NT2/D1 (cell line): Measurements from ENCODE around the gene ASIC1.
A peak's percentile ranks its signal among the peaks of the same experiment; 100 is the strongest.

Source experiments
- DNase-seq: peaks from one replicate; pipeline ENCODE4 v3.0.0-alpha.2; 2011; ENCODE audit warnings: low read depth, low spot score
- H3K27me3 ChIP-seq: 2 replicates; pipeline ENCODE4 v1.6.0; 2011; ENCODE audit warnings: mild to moderate bottlenecking; ENCODE audit not compliant: insufficient read length, insufficient read depth
- H3K36me3 ChIP-seq: 2 replicates; pipeline ENCODE4 v1.6.1; 2011; ENCODE audit warnings: mild to moderate bottlenecking, low read length, mixed read lengths; ENCODE audit not compliant: insufficient read depth, insufficient read length
- H3K4me1 ChIP-seq: 2 replicates; pipeline ENCODE4 v1.5.1; 2011; ENCODE audit not compliant: insufficient read depth, insufficient read length
- H3K4me3 ChIP-seq: 2 replicates; pipeline ENCODE4 v1.5.1; 2011; ENCODE audit warnings: low read depth; ENCODE audit not compliant: insufficient read length
- H3K9ac ChIP-seq: 2 replicates; pipeline ENCODE4 v1.6.0; 2011; ENCODE audit warnings: low read depth; ENCODE audit not compliant: insufficient read length
- H3K9me3 ChIP-seq: 2 replicates; pipeline ENCODE4 v1.5.1; 2011; ENCODE audit warnings: mild to moderate bottlenecking, low read length; ENCODE audit not compliant: insufficient read depth
- SUZ12 ChIP-seq: IDR thresholded peaks from 2 replicates; pipeline ENCODE4 v1.6.1; 2011; ENCODE audit not compliant: insufficient read length, insufficient read depth; ENCODE audit errors: extremely low read depth
- YY1 ChIP-seq: IDR thresholded peaks from 2 replicates; pipeline ENCODE4 v1.6.1; 2011; ENCODE audit not compliant: insufficient read length, insufficient read depth
- ZNF274 ChIP-seq: IDR thresholded peaks from 2 replicates; pipeline ENCODE4 v1.6.1; 2011; ENCODE audit warnings: mild to moderate bottlenecking, low read depth, low read length

The ASIC1 gene

DNA sequence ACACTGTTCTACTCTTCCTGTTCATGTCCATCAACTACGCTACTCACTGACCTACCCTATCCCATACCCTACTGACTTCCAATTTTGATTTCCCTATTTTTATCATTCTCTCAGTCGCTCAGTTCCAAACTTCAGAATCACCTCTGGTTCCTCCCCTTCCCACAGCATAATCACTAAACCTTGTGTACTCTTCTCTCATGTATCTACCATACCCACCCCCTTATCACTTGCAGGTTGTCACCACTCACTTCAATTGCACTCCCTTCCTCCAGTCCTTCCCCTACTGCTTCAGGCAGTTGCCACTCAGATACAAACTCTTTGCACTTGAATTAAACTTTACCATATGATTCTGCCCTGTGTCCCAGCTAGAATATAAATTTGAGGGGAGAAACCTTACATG is 38.4 kb upstream of the ASIC1 start:
- no peak for TF ChIP-seq ZNF274
- TF ChIP-seq SUZ12 = no peak
- TF ChIP-seq YY1 = no peak
- Histone ChIP-seq H3K4me1 (no peaks in the 10 kb centered on the region), H3K4me3 (no peak overlapping the region), H3K36me3 (peaks cover 47% of the 10 kb centered on the region), H3K9ac (no peak overlapping the region), H3K27me3 (no peaks in the 10 kb centered on the region), H3K9me3 (no peaks in the 10 kb centered on the region)
- DNase-seq = no peak

- no peaks in the 10 kb centered on the region for H3K9me3 ChIP-seq
- H3K36me3 ChIP-seq = peaks cover 41% of the 10 kb centered on the region
- no peaks in the 10 kb centered on the region for H3K27me3 ChIP-seq
- TF ChIP-seq YY1 (no peak), SUZ12 (no peak), ZNF274 (no peak)
- no peaks in the 10 kb centered on the region for H3K4me1 ChIP-seq
- no peak overlapping the region for H3K9ac ChIP-seq
- no peak for DNase-seq
- H3K4me3 ChIP-seq = no peak overlapping the region
Observed at GRCh38 chr12:50019524-50019923, 37.9 kb upstream of the ASIC1 start.

DNA sequence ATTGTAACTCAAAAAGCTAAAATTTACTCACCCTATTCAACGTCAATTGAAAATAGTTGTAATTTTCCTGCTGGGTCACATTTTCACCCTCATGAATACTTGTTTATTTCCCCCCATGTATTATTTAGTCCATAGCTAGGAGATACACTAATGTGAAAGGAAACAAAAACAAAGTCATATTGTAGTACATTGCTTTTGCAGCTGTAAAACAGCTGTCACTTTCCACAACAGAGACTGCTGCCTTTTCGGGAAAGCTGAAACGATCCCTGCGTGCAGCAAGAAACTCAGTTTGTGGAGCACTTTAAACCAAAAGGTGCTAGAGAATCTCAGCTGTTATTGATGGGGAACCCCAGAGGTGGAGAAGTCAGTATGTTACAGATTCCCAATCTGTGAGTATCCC is 36.4 kb upstream of the ASIC1 start:
- DNase-seq = no peak
- no peak for TF ChIP-seq YY1
- no peak for TF ChIP-seq SUZ12
- TF ChIP-seq ZNF274 = no peak
- no peaks in the 10 kb centered on the region for H3K9me3 ChIP-seq
- peaks cover 31% of the 10 kb centered on the region for H3K36me3 ChIP-seq
- no peaks in the 10 kb centered on the region for H3K27me3 ChIP-seq
- H3K9ac ChIP-seq = no peak overlapping the region
- no peak overlapping the region for H3K4me3 ChIP-seq
- H3K4me1 ChIP-seq = no peaks in the 10 kb centered on the region

- Histone ChIP-seq H3K9ac (no peak overlapping the region), H3K27me3 (no peaks in the 10 kb centered on the region), H3K9me3 (no peaks in the 10 kb centered on the region), H3K4me1 (no peaks in the 10 kb centered on the region), H3K4me3 (no peak overlapping the region), H3K36me3 (peaks cover 17% of the 10 kb centered on the region)
- no peak for TF ChIP-seq YY1
- no peak for TF ChIP-seq ZNF274
- no peak for TF ChIP-seq SUZ12
- no peak for DNase-seq
Observed at GRCh38 chr12:50022903-50023302, 34.5 kb upstream of the ASIC1 start.

DNA sequence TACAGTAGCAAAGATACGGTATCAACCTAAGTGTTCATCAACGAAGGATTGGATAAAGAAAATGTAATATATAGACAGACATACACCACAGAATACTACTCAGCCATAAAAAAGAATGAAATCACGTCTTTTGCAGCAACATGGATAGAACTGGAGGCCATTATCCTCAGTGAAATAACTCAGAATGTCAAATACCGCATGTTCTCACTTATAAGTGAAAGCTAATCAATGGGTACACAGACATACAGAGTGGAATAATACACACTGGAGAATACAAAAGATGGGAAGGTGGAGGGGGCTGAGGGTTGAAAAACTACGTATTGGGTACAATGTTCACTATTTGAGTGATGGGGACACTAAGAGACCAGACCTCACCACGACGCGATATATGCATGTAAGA is 33.2 kb upstream of the ASIC1 start:
- H3K4me3 ChIP-seq = peak overlapping the region; percentile 92

GRCh38 chr12:50024805-50025186 is 32.6 kb upstream of the ASIC1 start:
- DNase-seq = no peak
- Histone ChIP-seq H3K36me3 (peaks cover 15% of the 10 kb centered on the region), H3K4me1 (no peaks in the 10 kb centered on the region), H3K4me3 (peak overlapping the region; percentile 92), H3K27me3 (no peaks in the 10 kb centered on the region), H3K9me3 (no peaks in the 10 kb centered on the region), H3K9ac (peak overlapping the region; percentile 92)
- TF ChIP-seq ZNF274 (no peak), SUZ12 (no peak), YY1 (no peak)

More for the DNA sequence above, 33.2 kb upstream of the ASIC1 start:
- H3K9me3 ChIP-seq = no peaks in the 10 kb centered on the region
- H3K36me3 ChIP-seq = peaks cover 17% of the 10 kb centered on the region
- H3K9ac ChIP-seq = peak overlapping the region; percentile 92
- TF ChIP-seq ZNF274 = no peak
- TF ChIP-seq SUZ12 = no peak
- TF ChIP-seq YY1 = no peak
- no peaks in the 10 kb centered on the region for H3K4me1 ChIP-seq
- no peak for DNase-seq
- H3K27me3 ChIP-seq = no peaks in the 10 kb centered on the region

GRCh38 chr12:50025187-50026059 is 32.0 kb upstream of the ASIC1 start, which contains the start of gene RACGAP1:
RACGAP1 (minus strand) TSS chr12:50025494; CDS start chr12:50016715, 8,779 bp downstream.
- Histone ChIP-seq H3K4me3 (peak within 1 kb of the TSS; percentile 92), H3K36me3 (peaks cover 15% of the 10 kb centered on the region), H3K4me1 (no peaks in the 10 kb centered on the region), H3K9me3 (no peaks in the 10 kb centered on the region), H3K27me3 (no peaks in the 10 kb centered on the region), H3K9ac (peak within 1 kb of the TSS; percentile 92)
- TF ChIP-seq ZNF274 (no peak), YY1 (peak; percentile 97)
- DNase-seq = peak; percentile 98
